Measurements from ENCODE around the gene MYOM1.

The MYOM1 gene

GRCh38 chr18:3248062-3248657, 28.4 kb upstream of the MYOM1 start:
- Histone ChIP-seq H3K27me3 (ENCODE audit: control insufficient read depth, insufficient read depth, low read length) (no peaks in the 10 kb centered on the region), H3K36me3 (ENCODE audit: control insufficient read depth, insufficient read depth, low read length) (peaks cover 17% of the 10 kb centered on the region), H3K4me1 (ENCODE audit: control insufficient read depth, insufficient read depth, low read length) (peaks cover 8% of the 10 kb centered on the region; the same call in 1 of the 2 replicates), H3K9me3 (ENCODE audit: control insufficient read depth, insufficient read depth, low read depth, low read length) (peaks cover 2% of the 10 kb centered on the region; the same call in 1 of the 2 replicates), H3K4me3 (ENCODE audit: low read depth, low read length) (peak overlapping the region; percentile 78), H3K27ac (ENCODE audit: low read depth, low read length) (peak overlapping the region; percentile 99), H3K9ac (ENCODE audit: low read length) (peak overlapping the region; percentile 99)

GRCh38 chr18:3247240-3248061, 27.7 kb upstream of the MYOM1 start, which contains the start of gene MYL12A:
Gene MYL12A, plus strand, starts transcription at chr18:3247801. Its CDS starts 5,447 bp downstream, at chr18:3253248.
- Histone ChIP-seq H3K36me3 (ENCODE audit: control insufficient read depth, insufficient read depth, low read length) (peaks cover 11% of the 10 kb centered on the region; the same call in 1 of the 2 replicates), H3K27ac (ENCODE audit: low read depth, low read length) (peak within 1 kb of the TSS; percentile 99), H3K27me3 (ENCODE audit: control insufficient read depth, insufficient read depth, low read length) (no peaks in the 10 kb centered on the region), H3K4me1 (ENCODE audit: control insufficient read depth, insufficient read depth, low read length) (peaks cover 8% of the 10 kb centered on the region; the same call in 1 of the 2 replicates), H3K4me3 (ENCODE audit: low read depth, low read length) (peak within 1 kb of the TSS; percentile 78), H3K9ac (ENCODE audit: low read length) (peak within 1 kb of the TSS; percentile 99), H3K9me3 (ENCODE audit: control insufficient read depth, insufficient read depth, low read depth, low read length) (peaks cover 4% of the 10 kb centered on the region; the same call in 1 of the 2 replicates)

GRCh38 chr18:3246635-3247239, 27.0 kb upstream of the MYOM1 start:
- Histone ChIP-seq H3K27me3 (ENCODE audit: control insufficient read depth, insufficient read depth, low read length) (no peaks in the 10 kb centered on the region), H3K27ac (ENCODE audit: low read depth, low read length) (peak overlapping the region; percentile 73; the same call in 1 of the 2 replicates), H3K4me3 (ENCODE audit: low read depth, low read length) (peak overlapping the region; percentile 78), H3K36me3 (ENCODE audit: control insufficient read depth, insufficient read depth, low read length) (peaks cover 11% of the 10 kb centered on the region; the same call in 1 of the 2 replicates), H3K9ac (ENCODE audit: low read length) (peak overlapping the region; percentile 99), H3K9me3 (ENCODE audit: control insufficient read depth, insufficient read depth, low read depth, low read length) (peaks cover 9% of the 10 kb centered on the region), H3K4me1 (ENCODE audit: control insufficient read depth, insufficient read depth, low read length) (peaks cover 8% of the 10 kb centered on the region; the same call in 1 of the 2 replicates)

GRCh38 chr18:3245853-3246634, 26.3 kb upstream of the MYOM1 start:
- Histone ChIP-seq H3K9ac (ENCODE audit: low read length) (peak overlapping the region; percentile 99), H3K9me3 (ENCODE audit: control insufficient read depth, insufficient read depth, low read depth, low read length) (peaks cover 15% of the 10 kb centered on the region), H3K4me3 (ENCODE audit: low read depth, low read length) (peak overlapping the region; percentile 78), H3K27ac (ENCODE audit: low read depth, low read length) (no peak overlapping the region; the same call in 1 of the 2 replicates), H3K4me1 (ENCODE audit: control insufficient read depth, insufficient read depth, low read length) (peaks cover 8% of the 10 kb centered on the region; the same call in 1 of the 2 replicates), H3K36me3 (ENCODE audit: control insufficient read depth, insufficient read depth, low read length) (peaks cover 11% of the 10 kb centered on the region), H3K27me3 (ENCODE audit: control insufficient read depth, insufficient read depth, low read length) (no peaks in the 10 kb centered on the region)

- Histone ChIP-seq H3K27ac (ENCODE audit: low read depth, low read length) (no peak overlapping the region), H3K27me3 (ENCODE audit: control insufficient read depth, insufficient read depth, low read length) (no peaks in the 10 kb centered on the region), H3K4me3 (ENCODE audit: low read depth, low read length) (peak overlapping the region; percentile 78), H3K9ac (ENCODE audit: low read length) (no peak overlapping the region), H3K36me3 (ENCODE audit: control insufficient read depth, insufficient read depth, low read length) (peaks cover 5% of the 10 kb centered on the region), H3K9me3 (ENCODE audit: control insufficient read depth, insufficient read depth, low read depth, low read length) (peaks cover 24% of the 10 kb centered on the region), H3K4me1 (ENCODE audit: control insufficient read depth, insufficient read depth, low read length) (peaks cover 1% of the 10 kb centered on the region; the same call in 1 of the 2 replicates)
These were observed 25.4 kb upstream of the MYOM1 start for GRCh38 chr18:3245185-3245564.

- no peaks in the 10 kb centered on the region; the same call in 1 of the 2 replicates for H3K36me3 ChIP-seq (ENCODE audit: control insufficient read depth, insufficient read depth, low read length)
- H3K4me1 ChIP-seq (ENCODE audit: control insufficient read depth, insufficient read depth, low read length), result no peaks in the 10 kb centered on the region
- no peak overlapping the region for H3K27ac ChIP-seq (ENCODE audit: low read depth, low read length)
- H3K4me3 ChIP-seq (ENCODE audit: low read depth, low read length), result no peak overlapping the region
- peaks cover 35% of the 10 kb centered on the region for H3K9me3 ChIP-seq (ENCODE audit: control insufficient read depth, insufficient read depth, low read depth, low read length)
- no peaks in the 10 kb centered on the region for H3K27me3 ChIP-seq (ENCODE audit: control insufficient read depth, insufficient read depth, low read length)
- H3K9ac ChIP-seq (ENCODE audit: low read length), result no peak overlapping the region
These were observed 19.0 kb upstream of the MYOM1 start for GRCh38 chr18:3238742-3239141.

- H3K36me3 ChIP-seq (ENCODE audit: control insufficient read depth, insufficient read depth, low read length), result no peaks in the 10 kb centered on the region; the same call in 1 of the 2 replicates
- no peak overlapping the region for H3K4me3 ChIP-seq (ENCODE audit: low read depth, low read length)
- H3K9ac ChIP-seq (ENCODE audit: low read length), result no peak overlapping the region
- no peaks in the 10 kb centered on the region for H3K4me1 ChIP-seq (ENCODE audit: control insufficient read depth, insufficient read depth, low read length)
- no peak overlapping the region for H3K27ac ChIP-seq (ENCODE audit: low read depth, low read length)
- no peaks in the 10 kb centered on the region for H3K27me3 ChIP-seq (ENCODE audit: control insufficient read depth, insufficient read depth, low read length)
- H3K9me3 ChIP-seq (ENCODE audit: control insufficient read depth, insufficient read depth, low read depth, low read length), result peaks cover 24% of the 10 kb centered on the region
These were observed 16.7 kb upstream of the MYOM1 start for GRCh38 chr18:3236470-3236869.

GRCh38 chr18:3235846-3236245, 16.1 kb upstream of the MYOM1 start:
- Histone ChIP-seq H3K27me3 (ENCODE audit: control insufficient read depth, insufficient read depth, low read length) (no peaks in the 10 kb centered on the region), H3K9me3 (ENCODE audit: control insufficient read depth, insufficient read depth, low read depth, low read length) (peaks cover 18% of the 10 kb centered on the region; the same call in 1 of the 2 replicates), H3K9ac (ENCODE audit: low read length) (no peak overlapping the region), H3K4me1 (ENCODE audit: control insufficient read depth, insufficient read depth, low read length) (peaks cover 5% of the 10 kb centered on the region; the same call in 1 of the 2 replicates), H3K36me3 (ENCODE audit: control insufficient read depth, insufficient read depth, low read length) (no peaks in the 10 kb centered on the region), H3K4me3 (ENCODE audit: low read depth, low read length) (no peak overlapping the region), H3K27ac (ENCODE audit: low read depth, low read length) (no peak overlapping the region)

- H3K9me3 ChIP-seq (ENCODE audit: control insufficient read depth, insufficient read depth, low read depth, low read length), result peaks cover 10% of the 10 kb centered on the region; the same call in 1 of the 2 replicates
- H3K36me3 ChIP-seq (ENCODE audit: control insufficient read depth, insufficient read depth, low read length), result no peaks in the 10 kb centered on the region
- H3K4me3 ChIP-seq (ENCODE audit: low read depth, low read length), result no peak overlapping the region
- no peak overlapping the region for H3K9ac ChIP-seq (ENCODE audit: low read length)
- H3K4me1 ChIP-seq (ENCODE audit: control insufficient read depth, insufficient read depth, low read length), result peaks cover 5% of the 10 kb centered on the region; the same call in 1 of the 2 replicates
- H3K27me3 ChIP-seq (ENCODE audit: control insufficient read depth, insufficient read depth, low read length), result no peaks in the 10 kb centered on the region
- H3K27ac ChIP-seq (ENCODE audit: low read depth, low read length), result no peak overlapping the region
These were observed 14.7 kb upstream of the MYOM1 start for GRCh38 chr18:3234457-3234856.

GRCh38 chr18:3233433-3234168, 13.8 kb upstream of the MYOM1 start:
- Histone ChIP-seq H3K36me3 (ENCODE audit: control insufficient read depth, insufficient read depth, low read length) (no peaks in the 10 kb centered on the region), H3K27me3 (ENCODE audit: control insufficient read depth, insufficient read depth, low read length) (no peaks in the 10 kb centered on the region), H3K4me1 (ENCODE audit: control insufficient read depth, insufficient read depth, low read length) (peaks cover 5% of the 10 kb centered on the region; the same call in 1 of the 2 replicates), H3K9me3 (ENCODE audit: control insufficient read depth, insufficient read depth, low read depth, low read length) (peaks cover 7% of the 10 kb centered on the region; the same call in 1 of the 2 replicates), H3K9ac (ENCODE audit: low read length) (no peak overlapping the region), H3K4me3 (ENCODE audit: low read depth, low read length) (no peak overlapping the region), H3K27ac (ENCODE audit: low read depth, low read length) (no peak overlapping the region)
